HG03442 (cell line): ENCODE results near the gene NXPH2.

ENCODE experiments used
- ATAC-seq: cut with Tn5 transposase; IDR thresholded peaks from one replicate; pipeline ENCODE4 v1.9.1; 2021; ENCODE audit warnings: mild to moderate bottlenecking, moderate library complexity; ENCODE audit not compliant: unreplicated experiment

NXPH2 gene

DNA sequence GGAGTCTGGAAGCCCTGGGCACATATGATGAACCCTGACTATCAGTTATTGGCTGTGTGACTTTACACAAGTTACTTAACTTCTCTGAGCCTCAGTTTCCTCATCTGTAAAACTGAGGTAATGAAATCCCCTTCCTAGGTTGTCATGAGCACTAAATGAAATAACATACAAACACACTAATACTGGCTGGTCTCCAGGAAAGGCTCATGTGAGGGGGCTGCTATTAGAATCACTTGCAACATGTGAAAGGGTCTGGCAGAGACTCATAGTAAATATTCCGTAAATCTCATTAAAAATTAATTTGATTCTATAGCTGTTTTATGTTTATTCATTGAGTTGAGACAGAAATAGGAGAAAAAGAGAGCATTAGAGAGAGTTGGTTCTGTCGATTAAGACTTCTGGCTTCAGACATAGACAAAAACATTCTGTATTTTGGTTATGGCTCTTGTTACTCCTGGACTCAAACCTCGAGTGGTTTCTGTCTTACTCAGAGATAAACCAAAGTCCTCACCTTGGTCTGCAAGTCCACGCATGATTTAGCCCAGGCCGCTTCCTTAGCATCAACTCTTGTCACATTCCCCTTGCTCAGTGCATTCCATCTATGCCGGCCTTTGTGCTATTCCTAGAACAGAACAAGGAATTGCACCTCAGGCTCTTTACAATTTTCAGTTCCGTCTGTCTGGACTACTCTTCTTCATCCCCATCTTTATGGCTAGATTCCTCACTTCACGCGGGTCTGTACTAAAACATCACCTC, 139.1 kb downstream of the NXPH2 start:
- ATAC-seq = peak; percentile 60

DNA sequence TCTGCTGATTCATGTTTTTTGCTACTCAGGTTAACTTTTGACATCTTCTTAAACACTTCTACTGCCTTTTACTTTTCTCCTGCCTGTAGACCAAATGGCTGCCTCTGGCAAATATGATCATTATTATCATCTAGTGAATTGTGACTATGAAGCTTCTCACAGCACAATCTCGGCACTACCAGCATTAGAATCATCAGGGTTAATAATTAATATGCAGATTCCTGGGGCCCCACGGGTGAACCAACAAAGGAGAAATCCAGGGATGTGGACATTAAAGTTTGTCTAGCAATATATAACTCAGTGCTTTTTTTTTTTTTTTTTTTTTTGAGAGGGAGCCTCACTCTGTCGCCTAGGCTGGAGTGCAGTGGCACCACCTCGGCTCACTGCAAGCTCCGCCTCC, 142.5 kb downstream of the NXPH2 start:
- ATAC-seq = no peak

DNA sequence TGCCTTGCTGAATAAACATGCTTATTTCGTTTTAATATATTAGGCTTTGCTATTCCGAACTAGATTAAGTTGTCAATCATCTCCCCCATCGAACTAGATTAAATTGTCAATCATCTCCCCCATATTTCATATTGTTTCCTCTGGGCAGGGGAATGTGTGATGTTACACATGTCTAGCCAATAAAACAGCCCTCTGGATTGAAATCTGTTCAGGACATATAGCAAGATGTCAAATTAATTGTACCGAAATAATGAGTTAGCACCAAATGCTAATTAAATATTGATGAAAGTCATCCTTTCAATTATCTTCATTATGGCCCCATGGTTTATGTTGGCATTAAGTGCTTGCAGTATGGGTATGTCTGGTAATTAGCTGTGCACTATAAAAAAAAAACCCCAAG, 143.1 kb downstream of the NXPH2 start:
- no peak for ATAC-seq

DNA sequence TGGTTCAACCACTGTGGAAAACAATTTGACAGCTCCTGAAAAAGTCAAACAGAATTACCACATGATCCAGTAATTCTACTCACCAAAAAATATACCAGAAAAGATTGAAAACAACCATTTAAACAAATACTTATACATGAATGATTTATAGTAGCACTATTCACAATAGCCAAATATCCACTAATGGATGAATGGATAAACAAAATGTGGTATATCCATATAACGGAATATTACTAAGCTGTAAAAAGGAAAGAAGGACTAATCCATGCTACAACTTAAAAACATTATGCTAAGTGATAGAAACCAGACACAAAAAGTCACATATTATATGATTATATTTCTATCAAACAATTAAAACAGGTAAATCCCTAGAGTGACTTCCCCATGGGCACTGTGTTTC, 147.1 kb downstream of the NXPH2 start:
- ATAC-seq = no peak

DNA sequence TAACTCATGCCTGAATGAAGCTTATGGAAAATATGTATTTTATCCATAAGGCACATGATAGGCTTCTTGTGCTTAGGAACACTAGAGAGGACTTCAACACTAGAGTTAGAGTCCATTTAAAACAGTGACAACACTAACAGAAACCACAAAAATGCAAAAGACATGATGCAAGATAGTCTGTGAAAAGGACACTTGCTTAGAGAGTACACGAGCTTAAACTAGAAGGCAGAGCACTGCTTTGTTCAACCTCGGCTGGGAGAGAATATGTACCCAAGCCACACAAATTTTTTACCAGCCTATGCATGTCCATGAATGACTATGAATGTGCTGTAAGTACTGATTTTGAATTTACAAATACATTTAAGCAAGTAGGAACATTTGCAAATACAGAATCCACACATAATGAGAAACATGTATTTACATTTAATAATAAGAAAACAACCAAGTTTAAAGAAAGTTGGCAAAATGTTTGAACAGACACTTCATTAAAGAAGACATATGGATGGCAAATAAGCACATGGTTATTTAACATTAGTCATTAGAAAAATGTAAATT, 148.0 kb downstream of the NXPH2 start:
- ATAC-seq = no peak

DNA sequence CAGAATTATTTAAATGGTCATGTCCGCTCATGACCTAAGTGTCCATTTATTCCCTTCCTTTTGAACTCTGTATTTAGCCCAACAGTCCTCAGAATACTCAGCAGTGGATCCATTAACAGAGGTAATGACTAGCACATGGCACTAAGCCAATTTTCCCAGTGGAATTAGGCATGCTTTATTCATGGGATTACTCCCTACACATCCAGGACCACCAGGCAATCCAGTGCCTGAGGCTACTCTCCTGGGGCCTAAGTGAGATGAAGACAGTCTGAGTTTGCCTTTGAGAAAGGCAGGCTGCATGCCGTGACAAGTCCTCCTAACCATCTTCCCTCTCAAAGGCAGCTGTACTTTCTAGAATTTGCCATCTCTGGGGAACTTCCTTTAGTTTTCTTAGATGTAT, 150.0 kb downstream of the NXPH2 start:
- no peak for ATAC-seq

DNA sequence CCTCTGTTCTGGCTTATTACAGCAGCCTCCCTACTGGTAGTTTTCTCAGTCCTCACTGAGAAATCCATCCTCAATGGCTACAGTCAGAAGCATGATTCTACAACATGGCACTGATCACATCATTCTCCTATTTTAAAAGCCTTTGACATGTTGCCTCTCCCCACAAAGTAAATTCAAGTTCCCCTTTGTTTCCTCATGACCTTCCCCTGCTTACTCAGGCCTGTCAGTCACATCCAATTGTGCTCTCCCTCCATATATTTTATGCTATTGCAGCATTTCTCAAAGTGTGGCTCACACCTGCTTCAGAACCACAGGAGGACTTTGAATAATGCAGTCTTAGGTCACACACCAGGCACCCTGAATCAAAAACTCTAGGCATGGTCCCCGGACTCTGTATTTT, 154.0 kb downstream of the NXPH2 start:
- ATAC-seq = no peak

DNA sequence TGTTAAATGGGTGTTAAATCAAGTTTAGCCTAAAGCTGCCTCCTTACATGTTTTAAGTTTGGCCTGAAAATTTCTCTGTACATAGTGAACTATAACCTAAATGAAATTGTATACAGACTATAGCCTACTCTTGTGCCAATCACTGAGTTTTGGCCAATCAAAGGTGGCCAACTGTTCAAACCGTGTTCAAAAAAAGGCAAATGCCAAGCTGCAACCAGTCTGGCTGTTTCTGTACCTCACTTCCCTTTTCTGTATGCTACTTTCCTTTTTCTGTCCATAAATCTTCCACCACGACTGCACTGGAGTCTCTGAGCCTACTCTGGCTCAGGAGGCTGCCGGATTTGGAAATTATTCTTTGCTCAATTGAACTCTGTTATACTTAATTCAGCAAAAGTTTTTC, 157.6 kb downstream of the NXPH2 start:
- ATAC-seq = no peak

DNA sequence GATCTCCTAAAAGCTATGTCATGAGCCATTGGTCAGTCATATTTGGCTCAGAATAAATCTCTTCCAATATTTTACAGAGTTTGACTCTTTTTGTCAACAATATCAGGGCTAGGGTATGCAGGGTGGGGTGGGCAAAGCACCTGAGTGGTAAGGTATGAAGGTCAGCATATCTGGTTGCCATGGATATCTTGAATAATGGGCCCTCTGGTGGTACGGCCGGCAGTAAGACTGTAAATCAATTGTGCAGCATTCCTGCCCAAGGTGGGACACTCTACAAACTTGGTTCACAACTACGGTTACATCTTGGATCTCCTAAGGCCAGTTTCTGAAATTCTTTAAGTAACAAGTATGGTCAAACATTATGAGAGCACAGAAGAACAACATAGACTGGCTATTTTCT, 159.1 kb downstream of the NXPH2 start:
- ATAC-seq = no peak

DNA sequence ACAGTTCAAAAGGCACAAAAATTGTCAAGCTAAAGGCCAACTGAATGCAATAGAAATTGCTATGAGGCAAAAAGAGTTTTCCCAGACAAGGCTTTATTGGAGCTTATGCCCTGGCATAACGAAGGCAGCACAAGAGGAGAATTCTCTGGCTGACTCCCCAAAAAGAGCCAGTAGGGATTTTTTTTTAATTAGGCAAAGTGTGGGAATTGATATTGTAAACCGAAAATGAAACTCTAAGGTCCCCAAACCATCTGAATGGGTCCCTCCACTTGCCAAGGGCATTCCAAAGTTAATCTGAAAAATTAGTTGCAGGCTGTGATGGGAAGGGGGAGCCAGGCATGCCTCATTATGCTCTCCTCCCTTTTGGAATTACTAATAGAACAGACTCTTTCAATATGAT, 159.8 kb downstream of the NXPH2 start:
- no peak for ATAC-seq
